SK-N-MC (cell line): ENCODE results near the gene CD24.

Experiments used
- EZH2 ChIP-seq: fragments of 200-600 bp; sonication (generic); IDR thresholded peaks from one replicate; pipeline ENCODE4 v1.6.1; 2017; ENCODE audit warnings: antibody characterized with exemption
- FOXP2 ChIP-seq: optimal IDR thresholded peaks from 2 replicates; pipeline ENCODE3; 2011; ENCODE audit warnings: mild to moderate bottlenecking, moderate library complexity; ENCODE audit not compliant: insufficient read depth; ENCODE audit errors: extremely low read length, control extremely low read depth
- POLR2AphosphoS5 ChIP-seq: IDR thresholded peaks from 2 replicates; pipeline ENCODE4 v1.6.1; 2012; ENCODE audit warnings: mild to moderate bottlenecking, low read depth, low read length, borderline replicate concordance

DNA sequence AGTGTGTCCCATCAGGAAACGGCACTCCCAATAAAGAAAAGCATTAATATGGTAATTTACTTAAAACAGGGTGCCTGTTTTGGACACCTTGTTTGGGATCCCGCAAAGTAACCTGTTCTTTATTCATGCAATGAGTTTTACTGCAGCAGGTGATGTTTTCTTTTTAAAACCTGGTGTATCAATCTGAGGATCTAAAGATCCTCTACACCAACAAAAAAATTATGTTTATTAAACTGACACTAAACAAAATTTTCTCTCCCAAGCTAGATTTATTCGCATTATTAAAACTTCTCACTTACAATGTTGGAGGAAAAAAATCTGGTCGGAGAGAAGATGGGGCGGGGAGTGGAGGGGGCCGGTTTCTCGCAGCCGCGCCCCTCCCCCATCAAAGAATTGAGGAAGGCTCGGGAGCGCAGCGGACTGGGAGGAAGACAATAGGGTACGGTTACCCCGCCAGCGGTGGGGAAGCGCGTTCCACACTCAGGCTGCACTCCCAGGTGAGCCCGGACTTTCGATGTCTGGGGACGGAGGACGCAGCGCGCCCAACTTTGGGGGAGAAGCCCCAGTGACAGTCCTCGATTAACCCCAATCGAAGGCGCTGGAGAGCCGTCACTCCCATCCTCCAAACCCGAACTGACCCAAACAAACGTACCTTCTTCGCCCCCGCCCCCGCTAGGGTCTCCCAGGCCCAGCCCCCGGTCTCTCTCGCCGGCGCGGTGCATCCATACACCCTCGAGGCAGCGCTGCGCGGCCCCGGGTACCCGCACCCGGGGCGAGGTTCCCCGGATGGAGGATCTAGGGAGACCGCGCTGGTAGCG lies 1.3 kb downstream of the CD24 start:
- TF ChIP-seq POLR2AphosphoS5 (no peak), EZH2 (peak; percentile 50), FOXP2 (no peak)
